Measurements from ENCODE around the gene CCDC196.
"Not testable (repeated sequence)": the region's sequence is repeated elsewhere in the genome, so short reads cannot be mapped to it uniquely, and the experiment has no call there.

The CCDC196 gene

DNA sequence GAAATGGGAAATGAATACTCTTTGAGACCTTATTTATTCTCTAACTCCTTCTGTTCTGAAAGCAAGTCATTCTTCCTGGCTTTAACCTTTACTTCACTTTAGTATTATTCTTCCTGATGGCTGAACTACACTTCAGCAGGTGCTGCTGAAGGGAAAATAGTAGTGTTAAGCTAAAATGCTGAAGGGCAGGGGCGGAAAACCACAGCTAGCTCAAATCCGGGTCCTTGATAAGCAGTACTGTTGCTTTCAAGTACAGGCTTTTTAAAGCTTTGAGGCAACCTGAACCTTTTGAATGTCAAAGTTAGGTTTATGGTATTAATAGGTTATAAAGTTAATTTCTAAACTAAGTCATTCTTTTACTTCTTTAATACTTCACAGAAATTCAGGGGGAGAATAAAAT is 10.7 kb downstream of the CCDC196 start:
- DNase-seq (ENCODE audit: low spot score), result no peak
- no peak for TF ChIP-seq CTCF (IDR thresholded peaks at IDR 0.05; ENCODE audit: borderline replicate concordance, control extremely low read depth, extremely low read depth, insufficient read depth, missing control alignments)
- in situ Hi-C loops (cut with MboI; ENCODE audit: low sequenced_read_pairs, unreplicated experiment), result loop anchor here (25.0 kb wide), 1 partner anchor 640 kb away; no protein-coding TSS in a partner anchor

DNA sequence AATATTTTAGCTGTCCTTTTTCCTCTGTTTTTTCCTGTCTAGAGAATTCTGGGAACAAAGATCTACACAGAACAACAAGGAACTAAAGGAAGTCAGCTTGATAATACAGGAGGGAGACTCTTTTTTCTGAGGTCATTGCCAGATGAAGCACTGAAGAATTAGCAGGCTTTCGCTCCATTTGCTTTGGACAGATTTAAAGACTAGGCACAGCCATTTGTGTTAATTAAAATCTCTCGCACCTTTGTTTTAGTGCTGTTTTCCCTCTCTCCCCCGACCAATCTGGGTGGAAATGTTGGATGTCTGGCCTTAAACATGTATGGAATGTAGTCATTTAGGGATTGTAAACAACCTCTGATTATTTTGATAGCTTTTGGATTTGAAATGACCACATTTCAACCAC is 12.1 kb downstream of the CCDC196 start:
- no peak for DNase-seq (ENCODE audit: low spot score)
- TF ChIP-seq CTCF (IDR thresholded peaks at IDR 0.05; ENCODE audit: borderline replicate concordance, control extremely low read depth, extremely low read depth, insufficient read depth, missing control alignments), result no peak
- in situ Hi-C loops (cut with MboI; ENCODE audit: low sequenced_read_pairs, unreplicated experiment), result loop anchor here (25.0 kb wide), 1 partner anchor 639 kb away; no protein-coding TSS in a partner anchor

- no peak for DNase-seq (ENCODE audit: low spot score)
- TF ChIP-seq CTCF (IDR thresholded peaks at IDR 0.05; ENCODE audit: borderline replicate concordance, control extremely low read depth, extremely low read depth, insufficient read depth, missing control alignments), result no peak
- in situ Hi-C loops (cut with MboI; ENCODE audit: low sequenced_read_pairs, unreplicated experiment), result no loop called here
Observed at GRCh38 chr14:66501592-66501991, 15.4 kb downstream of the CCDC196 start.

DNA sequence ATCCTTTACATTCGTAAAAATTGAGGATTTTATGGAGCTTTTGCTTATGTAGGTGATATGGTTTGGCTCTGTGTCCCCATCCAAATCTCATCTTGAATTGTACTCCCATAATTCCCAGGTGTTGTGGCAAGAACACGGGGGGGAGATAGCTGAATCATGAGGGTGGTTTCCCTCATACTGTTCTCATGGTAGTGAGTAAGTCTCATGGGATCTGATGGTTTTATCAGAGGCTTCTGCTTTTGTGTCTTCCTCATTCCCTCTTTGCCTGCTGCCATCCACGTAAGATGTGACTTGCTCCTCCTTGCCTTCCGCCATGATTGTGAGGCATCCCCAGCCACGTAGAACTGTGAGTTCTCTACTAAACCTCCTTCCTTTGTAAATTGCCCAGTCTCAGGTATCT is 16.7 kb downstream of the CCDC196 start:
- in situ Hi-C loops (cut with MboI; ENCODE audit: low sequenced_read_pairs, unreplicated experiment); DNase-seq (ENCODE audit: low spot score): not testable (repeated sequence)

DNA sequence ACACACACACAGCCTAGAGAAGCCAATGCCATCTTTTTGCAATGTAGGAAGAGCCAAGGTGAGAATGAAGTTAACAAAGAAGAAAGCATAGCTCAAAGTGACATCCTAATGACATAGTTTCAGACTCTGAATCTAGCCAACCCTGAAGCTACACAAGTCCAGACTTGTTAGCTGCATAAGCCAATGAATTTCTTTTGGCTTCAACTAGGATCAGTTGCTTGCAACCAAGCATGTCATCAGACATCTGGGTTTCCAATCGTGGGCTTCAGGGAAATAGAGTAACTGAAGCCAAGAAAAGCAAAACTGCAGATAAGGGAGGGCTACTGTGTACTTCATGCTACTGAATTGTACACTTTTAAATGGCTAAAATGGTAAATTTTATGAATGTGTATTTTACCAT is 17.4 kb downstream of the CCDC196 start:
- in situ Hi-C loops (cut with MboI; ENCODE audit: low sequenced_read_pairs, unreplicated experiment), result no loop called here
- no peak for DNase-seq (ENCODE audit: low spot score)
- TF ChIP-seq CTCF (IDR thresholded peaks at IDR 0.05; ENCODE audit: borderline replicate concordance, control extremely low read depth, extremely low read depth, insufficient read depth, missing control alignments), result no peak

GRCh38 chr14:66507181-66507721 is 21.1 kb downstream of the CCDC196 start:
- in situ Hi-C loops (cut with MboI; ENCODE audit: low sequenced_read_pairs, unreplicated experiment), result no loop called here
- no peak for DNase-seq (ENCODE audit: low spot score)
- no peak for TF ChIP-seq CTCF (IDR thresholded peaks at IDR 0.05; ENCODE audit: borderline replicate concordance, control extremely low read depth, extremely low read depth, insufficient read depth, missing control alignments)

DNA sequence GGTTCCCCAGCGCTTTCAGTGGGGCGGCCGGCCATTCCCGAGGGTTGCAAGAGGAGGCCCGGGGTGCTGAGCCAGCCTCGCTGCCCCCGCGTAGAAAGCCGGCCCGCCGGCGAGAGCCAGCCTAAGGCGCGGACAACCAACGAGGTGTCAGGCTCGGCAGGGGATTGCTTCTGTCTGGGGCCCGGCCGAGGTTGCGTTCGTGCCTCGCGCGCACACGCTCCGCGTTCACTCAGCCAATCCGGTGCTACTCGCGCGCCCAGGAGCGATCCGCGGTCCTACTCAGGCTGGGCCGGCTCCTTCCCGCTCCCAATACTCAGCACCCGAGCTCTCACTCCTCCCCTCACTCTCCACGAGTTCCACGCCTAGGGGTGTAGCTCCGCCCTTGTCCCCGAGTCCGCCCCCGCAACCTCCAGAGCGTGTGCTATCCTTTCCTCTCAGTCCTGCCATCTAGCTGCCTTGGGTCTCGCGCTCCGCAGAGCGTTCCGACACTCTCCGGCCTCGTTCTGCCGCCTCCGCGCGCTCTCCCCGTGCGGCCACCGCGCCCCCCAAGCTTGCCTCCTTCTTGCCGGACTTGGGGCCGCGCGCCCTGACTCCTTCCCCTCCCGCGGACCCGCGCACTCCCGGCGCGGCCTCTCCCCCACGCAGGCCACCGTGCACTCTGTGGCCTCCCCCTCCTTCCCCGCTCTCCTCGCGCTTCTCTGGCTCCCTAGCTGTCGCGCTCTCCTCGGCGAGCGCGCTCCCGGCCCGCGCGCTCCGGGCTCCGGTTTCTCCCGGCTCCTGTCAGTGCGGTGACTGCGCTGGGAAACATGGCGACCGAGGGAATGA is 21.8 kb downstream of the CCDC196 start, which contains the start of gene GPHN:
GPHN (plus strand) TSS at position 426 of the 825 bp plus-strand sequence.
- peak; percentile 92 for DNase-seq (ENCODE audit: low spot score)
- peak; percentile 20 for TF ChIP-seq CTCF (IDR thresholded peaks at IDR 0.05; ENCODE audit: borderline replicate concordance, control extremely low read depth, extremely low read depth, insufficient read depth, missing control alignments)
- in situ Hi-C loops (cut with MboI; ENCODE audit: low sequenced_read_pairs, unreplicated experiment), result no loop called here

Data from GM13976 (cell line).